ENCODE measurements around the gene HS3ST3A1. TPM values are rescaled to one million over a fixed set of nuclear protein-coding genes. Genes with fewer than 3 reads are reported as not detected.

Gene HS3ST3A1
- total and polyA plus RNA-seq, 2 of the 8 experiments (the other 6 are each of a cell fraction or from before 2014, with no cell fraction given) = 5.4 to 5.7 TPM

GRCh38 chr17:13562271-13562800 lies 39.4 kb downstream of the HS3ST3A1 start:
- no peak overlapping the region for H2AFZ ChIP-seq (ENCODE audit: low read length)
- H3K56ac ChIP-seq (replicated peaks; ENCODE audit: insufficient read length, low read depth, low read length) = no peak overlapping the region
- no peak overlapping the region for H3K23ac ChIP-seq (ENCODE audit: insufficient read length)
- no peak overlapping the region for H3K18ac ChIP-seq (ENCODE audit: extremely low read depth, low read length)
- WGBS, 2 experiments (ENCODE audit: extremely low coverage in 1 of 2, insufficient coverage in 1 of 2, insufficient read length in 1 of 2, insufficient replicate concordance in 2 of 2, low coverage in 1 of 2, low lambda C conversion rate in 2 of 2, missing lambda C conversion rate in 1 of 2) = 95% methylated on average over 13 of the region's 13 CpGs; no CpG with 5 or more reads in 1 of the 2 experiments
- H3K4ac ChIP-seq (replicated peaks; ENCODE audit: insufficient read length, low read depth, low read length) = no peak overlapping the region
- H2BK5ac ChIP-seq (ENCODE audit: low read depth, low read length) = no peak overlapping the region
- no peak overlapping the region; a peak in 1 of 4 replicates for H3K4me2 ChIP-seq (ENCODE audit: insufficient read depth in 1 of 2, low read depth in 2 of 2, low read length in 2 of 2)
- H3K79me2 ChIP-seq (ENCODE audit: control insufficient read depth in 1 of 2, insufficient read depth in 2 of 2, low read length in 2 of 2) = no peaks in the 10 kb centered on the region
- no peak overlapping the region for H4K8ac ChIP-seq (ENCODE audit: extremely low read depth, insufficient read depth, low read length)
- FAIRE-seq = no peak
- TF ChIP-seq SP1 (IDR thresholded peaks at IDR 0.05; ENCODE audit: low read depth, low read length) (no peak), POU5F1 (IDR thresholded peaks at IDR 0.05; ENCODE audit: low read depth, low read length) (no peak), POLR2A (IDR thresholded peaks at IDR 0.05; ENCODE audit: control extremely low read depth in 1 of 2, low read depth in 2 of 2, low read length in 2 of 2) (no peak), KDM5A (IDR thresholded peaks at IDR 0.05; ENCODE audit: low read length) (no peak), PHF8 (conservative IDR thresholded peaks at IDR 0.05; ENCODE audit: low read depth, low read length) (no peak), CREB1 (IDR thresholded peaks at IDR 0.05) (no peak), EGR1 (IDR thresholded peaks at IDR 0.05; ENCODE audit: borderline replicate concordance, low read depth, low read length) (no peak), KDM4A (IDR thresholded peaks at IDR 0.05; ENCODE audit: low read depth, low read length, severe bottlenecking) (no peak), BACH1 (IDR thresholded peaks at IDR 0.05; ENCODE audit: low read length) (no peak), E2F6 (IDR thresholded peaks at IDR 0.05) (no peak), CEBPB (IDR thresholded peaks at IDR 0.05; ENCODE audit: low read depth, low read length) (no peak), JUN (IDR thresholded peaks at IDR 0.05; ENCODE audit: low read depth, low read length) (no peak), RNF2 (IDR thresholded peaks at IDR 0.05; ENCODE audit: borderline replicate concordance, low read depth, low read length, missing control alignments, poor library complexity, severe bottlenecking) (no peak), FOSL1 (IDR thresholded peaks at IDR 0.05; ENCODE audit: insufficient read depth, low read depth, low read length) (no peak)
- no peak overlapping the region for H3K14ac ChIP-seq (ENCODE audit: insufficient read length)
- ChIA-PET POLR2A (ENCODE audit: partially characterized antibody) (interaction anchor here (1.0 to 1.3 kb wide), 2 partner anchors 10 to 13 kb away, joined by 3 to 4 read pairs; no protein-coding TSS in a partner anchor), CTCF (ENCODE audit: partially characterized antibody) (interaction anchor here (0.9 to 1.5 kb wide), 2 partner anchors 9 to 13 kb away, joined by 3 to 4 read pairs; no protein-coding TSS in a partner anchor)
- no peak overlapping the region for H3K9ac ChIP-seq (replicated peaks in 1 of 4; ENCODE audit: extremely low read depth in 1 of 4, low read depth in 3 of 4, low read length in 3 of 4)
- no peak overlapping the region for H2BK12ac ChIP-seq (ENCODE audit: low read depth, low read length)
- no peak for DNase-seq (ENCODE audit: low read depth in 1 of 2, low spot score in 2 of 2)
- no peaks in the 10 kb centered on the region; a peak in 1 of 8 replicates for H3K36me3 ChIP-seq (ENCODE audit: control insufficient read depth in 2 of 4, insufficient read depth in 4 of 4, low read length in 3 of 4)
- H2AK5ac ChIP-seq (ENCODE audit: low read depth, low read length) = no peak overlapping the region
- H3K4me1 ChIP-seq (replicated peaks in 1 of 4; ENCODE audit: control insufficient read depth in 3 of 4, insufficient read depth in 4 of 4, low read length in 3 of 4) = peaks cover 0 to 5% (median 0%) of the 10 kb centered on the region in 4 experiments; a peak in 1 of 7 replicates
- no peak overlapping the region for H2BK120ac ChIP-seq (replicated peaks; ENCODE audit: low read depth, low read length)
- H2BK20ac ChIP-seq (ENCODE audit: low read length) = no peak overlapping the region
- H4K20me1 ChIP-seq (replicated peaks in 1 of 2; ENCODE audit: control insufficient read depth in 1 of 2, insufficient read depth in 2 of 2, low read length in 2 of 2) = no peaks in the 10 kb centered on the region
- no peak overlapping the region for H3K27ac ChIP-seq (ENCODE audit: low read depth, low read length)
- no peak overlapping the region for H4K91ac ChIP-seq (replicated peaks; ENCODE audit: insufficient read length, low read length)
- H4K5ac ChIP-seq (ENCODE audit: insufficient read length, low read depth, low read length) = no peak overlapping the region
- H3K4me3 ChIP-seq (ENCODE audit: extremely low read depth in 1 of 4, insufficient read depth in 2 of 4, low read depth in 3 of 4, low read length in 4 of 4) = no peak overlapping the region
- no peaks in the 10 kb centered on the region for H3K27me3 ChIP-seq (replicated peaks in 1 of 4; ENCODE audit: control insufficient read depth in 3 of 4, extremely low read depth in 1 of 4, insufficient read depth in 3 of 4, low read length in 3 of 4)
- H3K23me2 ChIP-seq (ENCODE audit: low read depth, low read length) = no peaks in the 10 kb centered on the region
- H2BK15ac ChIP-seq (ENCODE audit: low read length) = no peak overlapping the region
- no peaks in the 10 kb centered on the region for H3K79me1 ChIP-seq (ENCODE audit: low read depth, low read length)
- 0 out of 4 replicates have a peak, but pooled peaks cover 0 to under 1% of the 10 kb centered on the region in 2 experiments for H3K9me3 ChIP-seq (ENCODE audit: insufficient read depth in 2 of 2, low read depth in 1 of 2, low read length in 1 of 2)
